ENCODE results near the gene LDB1. TPM values are rescaled to one million over a fixed set of nuclear protein-coding genes. Genes with fewer than 3 reads are reported as not detected.

The LDB1 gene
- total and polyA plus RNA-seq, 2 of the 13 experiments (the other 11 are each of a cell fraction or from before 2014, with no cell fraction given): 17.2 to 45.5 TPM

- ChIA-PET CTCF (ENCODE audit: low intra/inter-chr PET ratio, low total read pairs) (no interaction called here), POLR2A (no interaction called here)
- Histone ChIP-seq H3K4me2 (ENCODE audit: low read depth, low read length) (no peak overlapping the region), H3K27ac (ENCODE audit: extremely low read length, insufficient read depth, low read length) (no peak overlapping the region), H3K4me1 (ENCODE audit: insufficient read depth, low read length) (peaks cover under 1% of the 10 kb centered on the region), H3K4me3 (replicated peaks in 1 of 3; ENCODE audit: insufficient read depth in 1 of 3, low read depth in 2 of 3, low read length in 3 of 3) (no peak overlapping the region), H3K27me3 (ENCODE audit: control insufficient read depth in 1 of 2, insufficient read depth in 2 of 2, low read length in 2 of 2) (no peaks in the 10 kb centered on the region), H4K20me1 (ENCODE audit: insufficient read depth, low read length) (peaks cover 4% of the 10 kb centered on the region; the same call in 1 of the 2 replicates), H3K79me2 (ENCODE audit: insufficient read depth, low read length) (no peaks in the 10 kb centered on the region), H3K9me3 (ENCODE audit: low read length) (no peaks in the 10 kb centered on the region), H3K36me3 (replicated peaks in 1 of 2; ENCODE audit: control insufficient read depth in 1 of 2, insufficient read depth in 2 of 2, low read length in 2 of 2) (peaks cover 28 to 42% of the 10 kb centered on the region in 2 experiments), H2AFZ (ENCODE audit: low read length) (no peak overlapping the region), H3K9ac (ENCODE audit: insufficient read depth, low read depth, low read length) (no peak overlapping the region)
- FAIRE-seq (no peak), ATAC-seq (no peak), DNase-seq (ENCODE audit: low spot score) (no peak)
- in situ Hi-C loops (cut with HindIII; ENCODE audit: extremely low pct_ligation_motif_present, low pct_unique_long_range_greater_than_20kb): no loop called here
- 95% methylated on average over 2 of the region's 2 CpGs for WGBS (ENCODE audit: low lambda C conversion rate)
- intact Hi-C loops (cut with micrococcal nuclease; ENCODE audit: unreplicated experiment): no loop called here
- BruUV-seq (replicated peaks): no TSS peak
- TF ChIP-seq ZNF572 (CRISPR knock-in tag; IDR thresholded peaks at IDR 0.05) (no peak), WIZ (CRISPR knock-in tag; IDR thresholded peaks at IDR 0.05) (no peak), ZSCAN29 (CRISPR knock-in tag; conservative IDR thresholded peaks at IDR 0.05) (no peak), ERF (CRISPR knock-in tag; IDR thresholded peaks at IDR 0.05) (no peak), FOXA1 (IDR thresholded peaks at IDR 0.05) (no peak), FOXA1 (CRISPR knock-in tag; IDR thresholded peaks at IDR 0.05) (no peak), ZNF775 (CRISPR knock-in tag; IDR thresholded peaks at IDR 0.05; ENCODE audit: borderline replicate concordance) (no peak), PAX8 (CRISPR knock-in tag; IDR thresholded peaks at IDR 0.05; ENCODE audit: borderline replicate concordance) (no peak), ZSCAN25 (CRISPR knock-in tag; IDR thresholded peaks at IDR 0.05) (no peak), DMAP1 (CRISPR knock-in tag; IDR thresholded peaks at IDR 0.05) (no peak)
These were observed 13.2 kb downstream of the LDB1 start for GRCh38 chr10:102106998-102107397.

GRCh38 chr10:102102421-102102820, 17.7 kb downstream of the LDB1 start:
- Histone ChIP-seq H3K9ac (ENCODE audit: insufficient read depth, low read depth, low read length) (no peak overlapping the region), H3K36me3 (replicated peaks in 1 of 2; ENCODE audit: control insufficient read depth in 1 of 2, insufficient read depth in 2 of 2, low read length in 2 of 2) (peaks cover 0 to 3% of the 10 kb centered on the region in 2 experiments; a peak in 2 of 5 replicates), H3K9me3 (ENCODE audit: low read length) (no peaks in the 10 kb centered on the region), H3K27me3 (ENCODE audit: control insufficient read depth in 1 of 2, insufficient read depth in 2 of 2, low read length in 2 of 2) (no peaks in the 10 kb centered on the region), H2AFZ (ENCODE audit: low read length) (no peak overlapping the region), H3K4me3 (replicated peaks in 1 of 3; ENCODE audit: insufficient read depth in 1 of 3, low read depth in 2 of 3, low read length in 3 of 3) (no peak overlapping the region), H3K27ac (ENCODE audit: extremely low read length, insufficient read depth, low read length) (no peak overlapping the region), H3K4me1 (ENCODE audit: insufficient read depth, low read length) (no peaks in the 10 kb centered on the region), H4K20me1 (ENCODE audit: insufficient read depth, low read length) (no peaks in the 10 kb centered on the region), H3K4me2 (ENCODE audit: low read depth, low read length) (no peak overlapping the region), H3K79me2 (ENCODE audit: insufficient read depth, low read length) (no peaks in the 10 kb centered on the region)
- ChIA-PET CTCF (ENCODE audit: low intra/inter-chr PET ratio, low total read pairs) (no interaction called here), POLR2A (interaction anchor here (3.5 kb wide), 1 partner anchor 12 kb away, joined by 28 read pairs; no protein-coding TSS in a partner anchor)
- ATAC-seq (no peak), DNase-seq (ENCODE audit: low spot score) (no peak), FAIRE-seq (no peak)
- intact Hi-C loops (cut with micrococcal nuclease; ENCODE audit: unreplicated experiment) (no loop called here), in situ Hi-C loops (cut with HindIII; ENCODE audit: extremely low pct_ligation_motif_present, low pct_unique_long_range_greater_than_20kb) (no loop called here)
- no TSS peak for BruUV-seq (replicated peaks)
- TF ChIP-seq ZNF552 (CRISPR knock-in tag; IDR thresholded peaks at IDR 0.05; ENCODE audit: borderline replicate concordance) (no peak), ATF7 (IDR thresholded peaks at IDR 0.05) (no peak), ATF7 (CRISPR knock-in tag; IDR thresholded peaks at IDR 0.05) (no peak)
- WGBS (ENCODE audit: low lambda C conversion rate): 25% methylated on average over 1 of the region's 1 CpG
